SK-N-SH (cell line): Measurements from ENCODE around the gene LMAN2. TPM values are rescaled to one million over a fixed set of nuclear protein-coding genes. Genes with fewer than 3 reads are reported as not detected.
A peak's percentile ranks its signal among the peaks of the same experiment; 100 is the strongest.

Experiments
- CTCF ChIA-PET: fragments of 300-600, 350-600 bp; formaldehyde crosslinking; extraction: SDS; loops from one replicate; lab custom pipeline; 2021; lab: Yijun Ruan, JAX
- POLR2A ChIA-PET: fragments of 350-600 bp; sonication (Branson Sonifier 250); formaldehyde crosslinking; extraction: SDS; loops from one replicate; lab custom pipeline; 2020; ENCODE audit warnings: antibody characterized with exemption, inconsistent platforms; lab: Yijun Ruan, JAX
- DNase-seq: peaks from one replicate; pipeline ENCODE4 v3.0.0; 2012
- H2AFZ ChIP-seq: fragments of 200-600 bp; sonication (generic); 2 replicates; pipeline ENCODE4 v1.8.1; 2016; ENCODE audit warnings: antibody characterized with exemption, mild to moderate bottlenecking, low read depth
- H3F3A ChIP-seq: fragments of 200-600 bp; sonication (generic); replicated peaks from 2 replicates; pipeline ENCODE3; 2016; ENCODE audit warnings: antibody characterized with exemption, mild to moderate bottlenecking; ENCODE audit not compliant: insufficient read depth
- H3K27ac ChIP-seq, 2 experiments: fragments of 200-500 bp in 1 of 2; fragments of 200-600 bp in 1 of 2; sonication (Bioruptor generic) in 1 of 2; sonication (generic), shearing (Covaris generic) in 1 of 2; 2 replicates each; pipeline versions ENCODE4 v1.5.1 to v1.6.1; 2014 to 2016; ENCODE audit warnings: low read depth in 2 of 2, inconsistent platforms in 1 of 2, low read length in 1 of 2, mild to moderate bottlenecking in 1 of 2, mixed read lengths in 1 of 2
- H3K27me3 ChIP-seq: fragments of 200-600 bp; sonication (generic), shearing (Covaris generic); 2 replicates; pipeline ENCODE4 v1.6.1; 2016; ENCODE audit warnings: mixed run types; ENCODE audit not compliant: insufficient read depth
- H3K36me3 ChIP-seq, 2 experiments: fragments of 200-500 bp in 1 of 2; fragments of 200-600 bp in 1 of 2; sonication (Bioruptor generic) in 1 of 2; sonication (generic) in 1 of 2; replicated peaks in 1 of 2; 2 replicates each; pipeline versions ENCODE3 to v1.5.1; 2014 to 2016; ENCODE audit warnings: low read length in 1 of 2, mild to moderate bottlenecking in 1 of 2; ENCODE audit not compliant: insufficient read depth in 2 of 2, control insufficient read depth in 1 of 2
- H3K4me1 ChIP-seq, 2 experiments: fragments of 200-500 bp in 1 of 2; fragments of 200-600 bp in 1 of 2; sonication (Bioruptor generic) in 1 of 2; sonication (generic), shearing (Covaris generic) in 1 of 2; 2 replicates each; pipeline versions ENCODE4 v1.5.1 to v1.6.1; 2014 to 2016; ENCODE audit warnings: low read depth in 1 of 2, low read length in 1 of 2, mixed run types in 1 of 2; ENCODE audit not compliant: insufficient read depth in 2 of 2, control insufficient read depth in 1 of 2
- H3K4me2 ChIP-seq: fragments of 200-600 bp; sonication (generic), shearing (Covaris generic); 2 replicates; pipeline ENCODE4 v1.6.1; 2017; ENCODE audit warnings: mixed run types
- H3K4me3 ChIP-seq, 2 experiments: fragments of 200-500 bp in 1 of 2; fragments of 200-600 bp in 1 of 2; sonication (Bioruptor generic) in 1 of 2; sonication (generic), shearing (Covaris generic) in 1 of 2; 2 replicates each; pipeline versions ENCODE4 v1.5.1 to v1.8.1; 2014 to 2016; ENCODE audit warnings: low read depth in 2 of 2, inconsistent platforms in 1 of 2, low read length in 1 of 2, mild to moderate bottlenecking in 1 of 2, mixed read lengths in 1 of 2, moderate library complexity in 1 of 2
- H3K79me2 ChIP-seq: fragments of 200-600 bp; sonication (generic); 2 replicates; pipeline ENCODE4 v1.8.1; 2017; ENCODE audit warnings: mild to moderate bottlenecking; ENCODE audit not compliant: insufficient read depth
- H3K9ac ChIP-seq: fragments of 200-600 bp; sonication (generic); 2 replicates; pipeline ENCODE4 v1.6.1; 2017; ENCODE audit warnings: mixed run types
- H3K9me2 ChIP-seq: fragments of 200-600 bp; sonication (generic); 2 replicates; pipeline ENCODE4 v1.6.1; 2017; ENCODE audit warnings: mixed run types
- H3K9me3 ChIP-seq: fragments of 200-600 bp; sonication (generic); 2 replicates; pipeline ENCODE4 v1.6.1; 2017; ENCODE audit warnings: mixed run types, mild to moderate bottlenecking, moderate library complexity
- H4K20me1 ChIP-seq: fragments of 200-600 bp; sonication (generic); 2 replicates; pipeline ENCODE4 v1.6.1; 2017; ENCODE audit warnings: mild to moderate bottlenecking, mixed run types; ENCODE audit not compliant: insufficient read depth
- EZH2phosphoT487 ChIP-seq: fragments of 200-600 bp; sonication (generic); IDR thresholded peaks from 2 replicates; pipeline ENCODE4 v1.6.1; 2017; ENCODE audit warnings: low read depth, mixed run types, mild to moderate bottlenecking, antibody characterized with exemption, moderate library complexity, borderline replicate concordance
- FOSL2 ChIP-seq: IDR thresholded peaks from 2 replicates; pipeline ENCODE4 v1.4.0; 2012; ENCODE audit warnings: low read depth, mild to moderate bottlenecking, moderate library complexity, borderline replicate concordance
- GATA2 ChIP-seq: sonication (generic); formaldehyde crosslinking; IDR thresholded peaks from 2 replicates; pipeline ENCODE4 v1.5.0; 2020; ENCODE audit warnings: mild to moderate bottlenecking, missing genetic modification reagents
- JUND ChIP-seq: IDR thresholded peaks from 2 replicates; pipeline ENCODE4 v1.4.0; 2012
- MXI1 ChIP-seq: IDR thresholded peaks from 2 replicates; pipeline ENCODE4 v1.6.1; 2012; ENCODE audit warnings: mild to moderate bottlenecking, low read depth, low read length, improper control_type of control experiment
- POLR2AphosphoS5 ChIP-seq: IDR thresholded peaks from 2 replicates; pipeline ENCODE4 v1.6.1; 2012; ENCODE audit warnings: low read depth, low read length
- RCOR1 ChIP-seq: fragments of 150-350 bp; IDR thresholded peaks from 2 replicates; pipeline ENCODE4 v1.6.1; 2017; ENCODE audit warnings: antibody characterized with exemption, low read length
- REST ChIP-seq: IDR thresholded peaks from 2 replicates; pipeline ENCODE4 v1.6.1; 2012; ENCODE audit warnings: mild to moderate bottlenecking, low read depth, low read length, moderate library complexity
- SIN3A ChIP-seq: IDR thresholded peaks from 2 replicates; pipeline ENCODE4 v1.6.1; 2012; ENCODE audit warnings: low read depth, mild to moderate bottlenecking, low read length, moderate library complexity, borderline replicate concordance
- SMC3 ChIP-seq: IDR thresholded peaks from 2 replicates; pipeline ENCODE4 v1.6.1; 2012; ENCODE audit warnings: low read depth, low read length, improper control_type of control experiment
- TCF12 ChIP-seq: IDR thresholded peaks from 2 replicates; pipeline ENCODE4 v1.4.0; 2012
- TEAD4 ChIP-seq: IDR thresholded peaks from 2 replicates; pipeline ENCODE4 v1.4.0; 2012; ENCODE audit warnings: mild to moderate bottlenecking, borderline replicate concordance; ENCODE audit not compliant: insufficient read depth
- WGBS: methylation state at CpG from one replicate; pipeline ENCODE4 v1.1.6; 2017; ENCODE audit warnings: low lambda C conversion rate; 5-methylcytosine and 5-hydroxymethylcytosine counted together
- polyA plus RNA-seq, 3 experiments: library from polyadenylated mRNA; depleted of rRNA; stranded (reverse); fragments of >200 nt; gene quantifications; 2 replicates each; pipeline ENCODE4 v1.2.3, GENCODE V29; 2012
- TF ChIP-seq, protein P1 (sequence below): IDR thresholded peaks from 2 replicates; pipeline ENCODE4; 2012

The LMAN2 gene
- polyA plus RNA-seq, 1 of the 3 experiments (the other 2 are of a cell fraction): 500 TPM

DNA sequence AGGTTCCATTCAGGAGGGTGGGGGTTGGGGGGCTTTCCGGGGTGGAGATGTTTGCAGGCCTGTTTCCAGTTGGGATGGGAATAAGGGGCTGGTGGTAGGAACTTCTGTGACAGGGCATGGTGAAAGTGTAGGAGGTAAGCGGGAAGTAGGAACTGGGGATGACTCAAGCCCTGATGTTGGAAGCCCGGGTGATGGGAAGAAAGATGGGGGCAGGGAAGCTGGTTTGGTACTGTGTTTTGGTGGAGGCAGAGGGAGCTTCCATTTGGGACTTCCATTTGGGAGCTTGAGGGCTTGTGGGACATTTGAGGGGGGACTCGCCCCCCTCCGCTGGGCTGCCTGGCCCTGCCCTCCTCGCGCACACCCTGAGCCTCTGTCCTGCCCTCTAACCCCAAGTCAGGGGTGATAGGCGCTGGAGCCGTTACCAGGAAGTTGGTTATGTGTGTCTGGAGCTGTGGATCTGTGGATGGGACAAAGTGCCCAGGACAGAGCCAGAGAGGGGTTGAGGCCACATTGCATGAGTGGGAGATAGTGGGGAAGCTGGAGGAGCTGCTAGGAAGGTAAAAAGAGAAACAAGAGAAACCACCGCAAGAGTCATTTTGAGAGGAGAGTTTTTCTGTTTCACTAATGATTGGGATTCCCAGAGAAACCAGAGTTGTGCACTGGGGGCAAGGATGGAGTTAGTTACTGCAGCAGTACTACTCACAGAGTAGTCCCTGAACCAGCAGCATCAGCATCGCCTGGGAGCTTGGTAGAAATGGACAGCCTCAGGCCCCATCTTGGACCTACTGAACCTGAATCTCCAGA, 12.9 kb upstream of the LMAN2 start:
- CTCF ChIA-PET: interaction anchor here (0.8 to 1.5 kb wide), 4 partner anchors 12 to 252 kb away, joined by 3 to 6 read pairs (median 4); partner anchors contain the start of gene LMAN2

DNA sequence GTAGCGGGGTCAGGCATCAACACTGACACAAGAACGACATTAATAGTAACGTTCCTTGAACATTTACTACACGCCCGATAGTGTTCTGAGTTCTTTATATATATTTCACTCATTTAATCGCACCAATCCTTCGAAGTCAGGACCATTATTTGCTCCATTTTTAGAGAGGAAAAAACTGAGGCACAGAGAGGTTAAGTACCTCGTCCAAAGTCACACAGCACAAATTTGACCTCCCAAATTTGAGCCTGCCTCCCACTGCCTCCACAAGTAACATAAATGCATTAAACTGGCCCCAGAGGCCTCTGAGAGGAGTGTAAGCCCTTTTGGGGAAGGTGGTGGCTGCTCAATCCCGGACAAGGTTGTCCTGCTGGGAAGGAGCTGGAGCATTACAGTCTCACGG, 12.1 kb upstream of the LMAN2 start:
- no peak for DNase-seq
- H3K9me2 ChIP-seq: no peaks in the 10 kb centered on the region
- H3F3A ChIP-seq: peaks cover 9% of the 10 kb centered on the region
- H2AFZ ChIP-seq: 0 out of 2 replicates have a peak overlapping the region, but pooled peaks have one; percentile 51
- peak overlapping the region; percentile 75 for H3K4me2 ChIP-seq
- no peaks in the 10 kb centered on the region for H3K9me3 ChIP-seq
- TF ChIP-seq JUND (no peak), FOSL2 (no peak), REST (no peak), RCOR1 (peak; percentile 39; the same call in 1 of the 2 replicates)
- TF ChIP-seq, all 33 proteins: peak for 1
- H3K27me3 ChIP-seq: no peaks in the 10 kb centered on the region
- 34% methylated on average over 10 of the region's 10 CpGs for WGBS
- no peaks in the 10 kb centered on the region for H4K20me1 ChIP-seq
- H3K4me1 ChIP-seq: peaks cover 11 to 36% of the 10 kb centered on the region in 2 experiments
- peak overlapping the region; percentile 33 to 52 for H3K4me3 ChIP-seq
- H3K79me2 ChIP-seq: no peaks in the 10 kb centered on the region
- no peak overlapping the region for H3K9ac ChIP-seq
- H3K36me3 ChIP-seq: no peaks in the 10 kb centered on the region
- H3K27ac ChIP-seq: no peak overlapping the region
- POLR2A ChIA-PET: no interaction called here
- CTCF ChIA-PET: interaction anchor here (1.0 to 1.5 kb wide), 3 partner anchors 11 to 251 kb away, joined by 3 to 6 read pairs (median 4); partner anchors contain the start of gene LMAN2

More for the DNA sequence above, 12.9 kb upstream of the LMAN2 start:
- no peak for TF ChIP-seq RCOR1
- no peak for TF ChIP-seq POLR2AphosphoS5
- TF ChIP-seq, protein P1, sequence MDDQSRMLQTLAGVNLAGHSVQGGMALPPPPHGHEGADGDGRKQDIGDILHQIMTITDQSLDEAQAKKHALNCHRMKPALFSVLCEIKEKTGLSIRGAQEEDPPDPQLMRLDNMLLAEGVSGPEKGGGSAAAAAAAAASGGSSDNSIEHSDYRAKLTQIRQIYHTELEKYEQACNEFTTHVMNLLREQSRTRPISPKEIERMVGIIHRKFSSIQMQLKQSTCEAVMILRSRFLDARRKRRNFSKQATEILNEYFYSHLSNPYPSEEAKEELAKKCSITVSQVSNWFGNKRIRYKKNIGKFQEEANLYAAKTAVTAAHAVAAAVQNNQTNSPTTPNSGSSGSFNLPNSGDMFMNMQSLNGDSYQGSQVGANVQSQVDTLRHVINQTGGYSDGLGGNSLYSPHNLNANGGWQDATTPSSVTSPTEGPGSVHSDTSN: no peak
- TF ChIP-seq TEAD4: no peak
- no peak for TF ChIP-seq EZH2phosphoT487
- TF ChIP-seq SMC3: no peak
- no peak for TF ChIP-seq MXI1
- no peak for TF ChIP-seq TCF12
- no peak for TF ChIP-seq SIN3A
- TF ChIP-seq GATA2 (CRISPR knock-in tag): no peak
- H3K9ac ChIP-seq: no peak overlapping the region
- no peaks in the 10 kb centered on the region for H3K9me2 ChIP-seq
- POLR2A ChIA-PET: no interaction called here
- H3F3A ChIP-seq: peaks cover 15% of the 10 kb centered on the region
- no peaks in the 10 kb centered on the region for H3K79me2 ChIP-seq
- no peaks in the 10 kb centered on the region for H3K36me3 ChIP-seq
- WGBS: 82% methylated on average over 11 of the region's 11 CpGs
- no peaks in the 10 kb centered on the region for H3K27me3 ChIP-seq
- no peak overlapping the region for H3K4me2 ChIP-seq
- DNase-seq: no peak
- H3K4me1 ChIP-seq: peaks cover 11 to 38% of the 10 kb centered on the region in 2 experiments
- 0 out of 2 replicates have a peak overlapping the region, but pooled peaks have one; percentile 16 for H2AFZ ChIP-seq
- no peak overlapping the region for H3K27ac ChIP-seq
- H3K4me3 ChIP-seq: no peak overlapping the region
- H4K20me1 ChIP-seq: no peaks in the 10 kb centered on the region
- H3K9me3 ChIP-seq: no peaks in the 10 kb centered on the region
